Mesenchymal stem cell (in vitro differentiated cells and primary cell): ENCODE data around the gene PFDN6.

ENCODE experiments used
- DNase-seq: peaks from one replicate; pipeline ENCODE4 v3.0.0-alpha.2; 2013
- H2AFZ ChIP-seq: one replicate; pipeline ENCODE4 v1.6.1; 2013; ENCODE audit warnings: low read depth, mild to moderate bottlenecking, control low read depth, inconsistent platforms, low read length, moderate library complexity
- H2AK5ac ChIP-seq: 2 replicates; pipeline ENCODE4 v1.6.1; 2013; ENCODE audit warnings: low read length, moderate library complexity, mild to moderate bottlenecking, inconsistent platforms; ENCODE audit not compliant: severe bottlenecking
- H2BK120ac ChIP-seq: one replicate; pipeline ENCODE4 v1.6.1; 2013; ENCODE audit warnings: low read depth, mild to moderate bottlenecking, inconsistent platforms, low read length, moderate library complexity
- H2BK12ac ChIP-seq, 2 experiments: one replicate each; pipeline ENCODE4 v1.6.1; 2013; ENCODE audit warnings: inconsistent platforms in 2 of 2, low read length in 2 of 2, mild to moderate bottlenecking in 2 of 2, moderate library complexity in 2 of 2, control low read depth in 1 of 2
- H2BK15ac ChIP-seq: one replicate; pipeline ENCODE4 v1.6.1; 2013; ENCODE audit warnings: mild to moderate bottlenecking, low read depth, inconsistent platforms; ENCODE audit not compliant: poor library complexity, severe bottlenecking
- H2BK5ac ChIP-seq: 2 replicates; pipeline ENCODE4 v1.6.1; 2013; ENCODE audit warnings: low read depth, mild to moderate bottlenecking, low read length, control low read depth, inconsistent platforms; ENCODE audit not compliant: poor library complexity, severe bottlenecking
- H3K14ac ChIP-seq, 2 experiments: one replicate each; pipeline ENCODE4 v1.6.1; 2013; ENCODE audit warnings: inconsistent platforms in 2 of 2, low read length in 2 of 2, control low read depth in 1 of 2, mild to moderate bottlenecking in 1 of 2, moderate library complexity in 1 of 2
- H3K18ac ChIP-seq, 2 experiments: one replicate each; pipeline ENCODE4 v1.6.1; 2013; ENCODE audit warnings: inconsistent platforms in 2 of 2, low read length in 2 of 2, control low read depth in 1 of 2, low read depth in 1 of 2, mild to moderate bottlenecking in 1 of 2
- H3K23ac ChIP-seq, 2 experiments: one replicate each; pipeline ENCODE4 v1.6.1; 2013; ENCODE audit warnings: inconsistent platforms in 2 of 2, low read length in 2 of 2, mild to moderate bottlenecking in 2 of 2, moderate library complexity in 2 of 2, control low read depth in 1 of 2
- H3K27ac ChIP-seq: 2 replicates; pipeline ENCODE4 v1.5.1; 2013; ENCODE audit warnings: mild to moderate bottlenecking, moderate library complexity, low read length, control low read depth, inconsistent platforms; ENCODE audit not compliant: poor library complexity, severe bottlenecking
- H3K27me3 ChIP-seq, 2 experiments: 2 replicates each; pipeline versions ENCODE4 v1.6.1 to v1.7.0; 2013; ENCODE audit warnings: low read length in 2 of 2, mild to moderate bottlenecking in 2 of 2, moderate library complexity in 2 of 2, control low read depth in 1 of 2, inconsistent platforms in 1 of 2; ENCODE audit not compliant: control insufficient read depth in 1 of 2, insufficient read depth in 1 of 2
- H3K36me3 ChIP-seq, 2 experiments: 2 replicates each; pipeline versions ENCODE4 v1.6.1 to v1.7.0; 2013; ENCODE audit warnings: low read length in 2 of 2, control low read depth in 1 of 2, inconsistent platforms in 1 of 2, low read depth in 1 of 2, mild to moderate bottlenecking in 1 of 2; ENCODE audit not compliant: insufficient read depth in 2 of 2, control insufficient read depth in 1 of 2
- H3K4ac ChIP-seq, 2 experiments: one replicate each; pipeline ENCODE4 v1.6.1; 2013; ENCODE audit warnings: inconsistent platforms in 2 of 2, low read length in 2 of 2, mild to moderate bottlenecking in 2 of 2, moderate library complexity in 2 of 2, control low read depth in 1 of 2, low read depth in 1 of 2
- H3K4me1 ChIP-seq: 2 replicates; pipeline ENCODE4 v1.6.1; 2013; ENCODE audit warnings: low read depth, low read length, control low read depth; ENCODE audit not compliant: control insufficient read depth, insufficient read depth
- H3K4me2 ChIP-seq: 2 replicates; pipeline ENCODE4 v1.6.1; 2013; ENCODE audit warnings: low read length, mild to moderate bottlenecking, inconsistent platforms; ENCODE audit not compliant: poor library complexity, severe bottlenecking
- H3K4me3 ChIP-seq, 2 experiments: 2 replicates each; pipeline versions ENCODE4 v1.5.1 to v1.7.0; 2013; ENCODE audit warnings: low read length in 2 of 2, mild to moderate bottlenecking in 2 of 2, control low read depth in 1 of 2, low read depth in 1 of 2; ENCODE audit not compliant: insufficient read depth in 1 of 2
- H3K79me1 ChIP-seq: replicated peaks from 2 replicates; pipeline ENCODE4 v1.6.1; 2013; ENCODE audit warnings: mild to moderate bottlenecking, control low read depth, low read length, inconsistent platforms; ENCODE audit not compliant: poor library complexity, severe bottlenecking
- H3K9ac ChIP-seq: 2 replicates; pipeline ENCODE4 v1.7.0; 2013; ENCODE audit warnings: mild to moderate bottlenecking, low read length, moderate library complexity
- H3K9me3 ChIP-seq: 2 replicates; pipeline ENCODE4 v1.7.0; 2013; ENCODE audit warnings: mild to moderate bottlenecking, low read length; ENCODE audit not compliant: control insufficient read depth
- H4K8ac ChIP-seq: one replicate; pipeline ENCODE4 v1.6.1; 2013; ENCODE audit warnings: inconsistent platforms, mild to moderate bottlenecking, low read length, moderate library complexity
- H4K91ac ChIP-seq: one replicate; pipeline ENCODE4 v1.6.1; 2013; ENCODE audit warnings: mild to moderate bottlenecking, low read length, inconsistent platforms
- WGBS: methylation state at CpG from one replicate; pipeline ENCODE4 v1.1.7; 2013; ENCODE audit warnings: mixed read lengths; 5-methylcytosine and 5-hydroxymethylcytosine counted together

Gene PFDN6

DNA sequence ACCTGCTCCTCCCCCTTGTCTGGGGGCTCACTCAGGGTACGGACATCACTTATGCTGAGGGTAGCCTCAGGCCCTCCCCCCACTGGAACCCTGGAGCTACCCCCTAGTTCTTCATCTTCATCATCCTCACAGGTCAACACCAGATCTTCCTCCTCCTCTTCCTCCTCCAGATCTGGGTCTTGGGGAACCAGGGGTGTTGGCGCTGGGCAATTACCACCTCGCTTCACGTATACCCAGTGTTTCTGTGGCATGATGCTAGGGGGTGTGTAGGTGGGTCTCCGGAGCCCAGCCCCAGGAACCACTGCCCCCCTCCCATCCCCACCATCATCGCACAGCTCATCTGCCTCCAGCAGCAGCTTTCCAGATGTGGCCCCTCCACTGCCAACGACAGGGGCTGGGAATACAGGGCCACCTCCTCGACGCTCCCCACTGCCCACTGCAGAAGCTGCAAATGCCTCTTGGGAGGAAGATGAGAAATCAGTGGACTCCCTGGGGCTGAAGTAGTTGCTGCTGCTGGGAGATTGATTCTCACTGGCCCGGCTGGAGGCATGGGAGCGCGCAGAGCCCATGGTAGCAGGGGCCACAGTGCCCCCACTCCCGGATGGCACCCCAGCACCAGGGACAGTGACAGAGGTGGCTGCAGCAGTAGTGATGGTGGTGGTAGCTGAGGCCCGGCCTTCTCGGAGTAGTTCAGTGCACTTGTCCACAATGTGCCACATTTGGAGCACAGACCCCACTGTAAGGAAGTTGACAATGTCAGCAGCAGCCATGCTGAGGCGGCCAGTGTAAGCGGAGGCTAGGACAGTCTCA lies 26.6 kb downstream of the PFDN6 start:
- H3K4ac ChIP-seq: no peak overlapping the region
- peaks cover 23% of the 10 kb centered on the region for H3K79me1 ChIP-seq
- peak overlapping the region; percentile 19 for H4K8ac ChIP-seq
- H3K9me3 ChIP-seq: no peaks in the 10 kb centered on the region
- H2BK120ac ChIP-seq: no peak overlapping the region
- peaks cover 39 to 44% of the 10 kb centered on the region in 2 experiments for H3K36me3 ChIP-seq
- H3K4me3 ChIP-seq: no peak overlapping the region
- no peak overlapping the region for H2AFZ ChIP-seq
- H2BK5ac ChIP-seq: no peak overlapping the region
- H2BK15ac ChIP-seq: no peak overlapping the region
- H4K91ac ChIP-seq: no peak overlapping the region
- no peak for DNase-seq
- no peak overlapping the region for H3K27ac ChIP-seq
- no peak overlapping the region for H3K4me2 ChIP-seq
- 95% methylated on average over 13 of the region's 17 CpGs for WGBS
- H2BK12ac ChIP-seq: no peak overlapping the region
- peaks cover 42% of the 10 kb centered on the region for H3K4me1 ChIP-seq
- no peak overlapping the region for H3K23ac ChIP-seq
- H3K18ac ChIP-seq: no peak overlapping the region
- H2AK5ac ChIP-seq: no peak overlapping the region
- no peak overlapping the region for H3K9ac ChIP-seq
- no peak overlapping the region for H3K14ac ChIP-seq
- no peaks in the 10 kb centered on the region for H3K27me3 ChIP-seq

DNA sequence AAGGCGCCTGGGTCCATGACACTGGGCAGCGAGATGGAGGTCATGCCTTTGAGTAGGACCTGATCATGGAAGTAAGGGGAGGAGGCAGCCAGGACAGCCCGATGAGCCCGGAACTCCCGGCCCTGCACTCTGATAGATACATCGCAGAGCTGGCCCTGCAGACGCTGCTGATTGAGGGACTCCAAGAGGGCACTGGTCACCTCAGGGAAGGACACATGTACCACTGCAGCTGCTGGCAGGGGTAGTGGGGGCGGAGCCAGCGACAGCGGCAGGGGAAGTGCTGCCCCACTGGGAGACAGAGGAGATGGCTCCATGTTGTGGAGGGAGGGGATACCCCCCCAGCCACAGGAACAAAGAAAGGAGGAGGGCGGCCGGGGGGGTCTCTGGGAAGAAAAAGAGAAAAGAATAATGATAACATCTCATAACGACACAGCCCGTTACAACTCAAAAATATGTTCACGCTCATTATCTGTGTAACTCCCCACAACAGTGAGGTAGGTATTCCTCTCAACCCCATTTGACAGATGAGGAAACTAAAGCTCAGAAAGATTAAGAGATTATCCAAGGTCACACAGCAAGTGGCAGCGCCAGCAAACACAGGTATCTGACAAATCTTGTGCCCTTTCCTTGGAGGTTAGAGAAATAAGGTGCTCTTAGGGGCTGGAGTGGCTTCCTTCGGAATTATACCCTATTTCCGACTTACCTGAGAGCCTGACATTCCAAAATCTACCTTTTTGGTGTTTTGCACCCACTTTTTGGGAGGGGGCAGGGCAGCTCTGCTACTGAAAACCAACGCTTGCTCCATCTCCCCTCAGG lies 27.4 kb downstream of the PFDN6 start:
- no peaks in the 10 kb centered on the region for H3K9me3 ChIP-seq
- DNase-seq: no peak
- H3K14ac ChIP-seq: no peak overlapping the region
- H3K4me2 ChIP-seq: peak overlapping the region; percentile 59
- H4K8ac ChIP-seq: peak overlapping the region; percentile 19
- no peak overlapping the region for H2AFZ ChIP-seq
- peaks cover 23% of the 10 kb centered on the region for H3K79me1 ChIP-seq
- H3K27me3 ChIP-seq: no peaks in the 10 kb centered on the region
- no peak overlapping the region for H3K23ac ChIP-seq
- H2BK15ac ChIP-seq: no peak overlapping the region
- 88% methylated on average over 17 of the region's 19 CpGs for WGBS
- H3K4me3 ChIP-seq: peak overlapping the region; percentile 38 to 71
- peak overlapping the region in 1 of 2 experiments; percentile 13 for H3K4ac ChIP-seq
- peaks cover 50% of the 10 kb centered on the region for H3K4me1 ChIP-seq
- no peak overlapping the region for H2AK5ac ChIP-seq
- no peak overlapping the region for H2BK12ac ChIP-seq
- H4K91ac ChIP-seq: no peak overlapping the region
- peaks cover 38 to 44% of the 10 kb centered on the region in 2 experiments for H3K36me3 ChIP-seq
- H3K9ac ChIP-seq: peak overlapping the region; percentile 35
- no peak overlapping the region for H2BK120ac ChIP-seq
- H2BK5ac ChIP-seq: no peak overlapping the region
- H3K27ac ChIP-seq: no peak overlapping the region
- no peak overlapping the region for H3K18ac ChIP-seq

DNA sequence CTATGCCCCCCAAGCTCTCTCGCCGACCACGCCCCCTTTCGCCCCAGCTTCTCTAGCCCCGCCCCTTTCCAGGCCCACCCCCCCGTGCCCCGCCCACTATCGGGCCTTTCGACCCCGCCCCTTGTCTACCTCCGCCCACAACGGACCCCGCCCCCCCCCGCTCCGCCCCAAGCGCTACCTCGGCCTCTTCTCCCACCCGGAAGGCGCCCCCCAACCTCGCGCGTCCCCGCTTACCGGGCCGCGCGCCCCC lies 27.9 kb downstream of the PFDN6 start:
- peaks cover 50% of the 10 kb centered on the region for H3K4me1 ChIP-seq
- H3K9ac ChIP-seq: no peak overlapping the region
- no peak overlapping the region for H2BK15ac ChIP-seq
- DNase-seq: no peak
- peak overlapping the region; percentile 59 for H3K4me2 ChIP-seq
- H2BK5ac ChIP-seq: no peak overlapping the region
- H3K79me1 ChIP-seq: peaks cover 23% of the 10 kb centered on the region
- no peak overlapping the region for H3K4ac ChIP-seq
- WGBS: 2% methylated on average over 12 of the region's 27 CpGs
- no peak overlapping the region for H2BK12ac ChIP-seq
- no peak overlapping the region for H2AFZ ChIP-seq
- no peak overlapping the region for H3K14ac ChIP-seq
- no peak overlapping the region for H4K8ac ChIP-seq
- peaks cover 34 to 44% of the 10 kb centered on the region in 2 experiments for H3K36me3 ChIP-seq
- no peak overlapping the region for H2BK120ac ChIP-seq
- no peak overlapping the region for H3K18ac ChIP-seq
- no peak overlapping the region for H4K91ac ChIP-seq
- peak overlapping the region; percentile 54 to 71 for H3K4me3 ChIP-seq
- H3K23ac ChIP-seq: no peak overlapping the region
- no peaks in the 10 kb centered on the region for H3K27me3 ChIP-seq
- H3K9me3 ChIP-seq: no peaks in the 10 kb centered on the region
- H3K27ac ChIP-seq: no peak overlapping the region
- H2AK5ac ChIP-seq: no peak overlapping the region

DNA sequence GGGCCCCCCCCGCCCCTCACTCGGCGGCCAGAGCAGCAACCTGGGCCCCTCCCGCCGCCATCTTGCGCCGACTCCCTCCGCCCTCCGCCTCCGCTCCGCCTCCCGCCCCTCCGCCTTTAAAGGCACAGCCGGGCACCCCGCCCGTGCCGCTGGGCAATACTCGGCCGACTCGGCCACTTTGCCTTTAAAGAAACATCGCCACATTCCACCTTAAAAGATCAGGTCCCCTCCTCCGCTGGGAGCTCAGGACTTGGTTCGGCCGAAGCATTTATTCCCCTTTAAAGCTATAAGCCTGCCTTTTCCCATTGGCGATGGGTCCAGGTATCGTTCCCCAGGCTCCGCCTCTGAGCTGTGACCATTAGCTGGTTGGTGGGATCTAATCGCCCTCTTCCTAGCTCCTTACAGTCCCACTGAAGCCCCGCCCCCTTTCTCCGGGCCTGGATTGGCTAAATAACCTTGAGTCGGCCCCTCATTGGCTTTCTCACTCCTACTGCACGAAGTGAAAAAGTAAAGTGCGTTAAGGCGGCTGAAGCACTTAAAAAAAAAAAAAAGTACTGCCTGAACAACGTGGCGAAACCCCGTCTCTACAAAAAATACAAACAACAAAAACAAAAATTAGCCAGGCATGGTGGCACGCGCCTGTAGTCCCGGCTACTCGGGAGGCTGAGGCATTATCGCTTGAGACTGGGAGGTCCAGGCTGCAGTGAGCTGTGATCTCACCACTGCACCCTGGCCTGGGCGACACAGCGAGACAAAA lies 28.4 kb downstream of the PFDN6 start, which contains the start of gene ZBTB22:
Gene ZBTB22, minus strand, starts transcription at position 76 of the 757 bp plus-strand sequence. CDS start 828 bp downstream, outside the sequence.
- Histone ChIP-seq H3K4me1 (peaks cover 47% of the 10 kb centered on the region), H2BK15ac (no peak within 1 kb of the TSS), H3K4me3 (peak within 1 kb of the TSS; percentile 54 to 96), H3K9me3 (no peaks in the 10 kb centered on the region), H3K18ac (peak within 1 kb of the TSS; percentile 28 to 33), H4K91ac (no peak within 1 kb of the TSS), H3K79me1 (peaks cover 23% of the 10 kb centered on the region), H3K36me3 (peaks cover 34 to 44% of the 10 kb centered on the region in 2 experiments), H4K8ac (peak within 1 kb of the TSS; percentile 19), H2BK5ac (peak within 1 kb of the TSS; percentile 58), H3K27me3 (no peaks in the 10 kb centered on the region), H3K9ac (peak within 1 kb of the TSS; percentile 96), H3K14ac (no peak within 1 kb of the TSS), H2BK120ac (no peak within 1 kb of the TSS), H3K4ac (peak within 1 kb of the TSS in 1 of 2 experiments; percentile 13), H3K4me2 (peak within 1 kb of the TSS; percentile 77), H3K23ac (no peak within 1 kb of the TSS), H3K27ac (peak within 1 kb of the TSS; percentile 91), H2AFZ (no peak within 1 kb of the TSS), H2AK5ac (no peak within 1 kb of the TSS), H2BK12ac (no peak within 1 kb of the TSS)
- WGBS: under 1% methylated on average over 44 of the region's 44 CpGs
- peak; percentile 100 for DNase-seq
